T-helper 17 cell (primary cell): ENCODE results near the gene BUB1B. TPM values are rescaled to one million over a fixed set of nuclear protein-coding genes. Genes with fewer than 3 reads are reported as not detected.
A peak's percentile ranks its signal among the peaks of the same experiment; 100 is the strongest.

Experiments
- ATAC-seq: fragments of 150-1000 bp; cut with Tn5 transposase; 2 replicates; pipeline ENCODE4 v1.10.0; 2021; ENCODE audit warnings: mild to moderate bottlenecking, moderate library complexity
- DNase-seq, 3 donors: peaks; one replicate each; pipeline versions ENCODE4 v3.0.0 to v3.0.0-alpha.2; 2020 to 2021
- H3K9me3 ChIP-seq: one replicate; pipeline ENCODE4 v1.7.0; 2013; ENCODE audit warnings: low read length, mild to moderate bottlenecking; ENCODE audit not compliant: control insufficient read depth, poor library complexity, severe bottlenecking
- H3K27ac Mint-ChIP-seq: one replicate; pipeline ENCODE4 v1.8.0; 2022; ENCODE audit warnings: mild to moderate bottlenecking, moderate library complexity, mixed read lengths
- H3K27me3 Mint-ChIP-seq: one replicate; pipeline ENCODE4 v1.8.0; 2022; ENCODE audit warnings: mixed read lengths
- H3K36me3 Mint-ChIP-seq: one replicate; pipeline ENCODE4 v1.8.0; 2022; ENCODE audit warnings: low read depth, mixed read lengths
- H3K4me1 Mint-ChIP-seq: one replicate; pipeline ENCODE4 v1.8.0; 2022; ENCODE audit warnings: mild to moderate bottlenecking, mixed read lengths
- H3K4me3 Mint-ChIP-seq: one replicate; pipeline ENCODE4 v1.8.0; 2022; ENCODE audit warnings: mild to moderate bottlenecking, moderate library complexity, mixed read lengths
- total RNA-seq, 4 donors: library from RNA in 2 of 4; stranded (reverse) in 2 of 4; gene quantifications; one replicate each; pipeline ENCODE4 v1.2.3 and lab custom pipeline; 2022 to 2026

BUB1B gene
- total RNA-seq, 2 donors from 2014 or later = 1.1 to 3.4 TPM

DNA sequence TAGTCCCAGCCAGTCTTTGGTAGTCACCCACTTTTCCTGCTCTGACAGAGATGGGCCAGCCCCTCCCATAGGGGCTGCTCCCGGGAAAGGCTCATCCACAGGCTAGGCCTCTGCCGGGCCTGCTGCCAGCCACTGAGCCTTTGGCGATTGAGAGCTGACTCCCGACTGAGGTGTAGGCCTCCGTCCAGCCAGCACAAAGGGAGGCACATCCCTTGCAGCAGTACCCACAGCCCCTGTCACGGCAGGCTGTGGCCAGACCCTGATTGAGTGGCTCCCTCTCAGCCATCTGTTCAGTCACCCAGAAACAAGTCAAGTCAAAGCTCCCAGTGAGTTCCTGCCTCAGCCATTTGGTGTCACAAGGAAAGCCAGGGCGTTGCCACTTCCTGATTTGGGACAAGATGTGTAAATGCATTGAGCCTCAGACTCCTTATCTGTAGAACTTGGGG is 71.8 kb downstream of the BUB1B start:
- Mint-ChIP-seq H3K4me3 (no peak overlapping the region), H3K4me1 (no peaks in the 10 kb centered on the region), H3K36me3 (no peaks in the 10 kb centered on the region), H3K27me3 (peaks cover 3% of the 10 kb centered on the region), H3K27ac (no peak overlapping the region)
- ATAC-seq (no peak), DNase-seq (no peak)
- no peaks in the 10 kb centered on the region for H3K9me3 ChIP-seq

DNA sequence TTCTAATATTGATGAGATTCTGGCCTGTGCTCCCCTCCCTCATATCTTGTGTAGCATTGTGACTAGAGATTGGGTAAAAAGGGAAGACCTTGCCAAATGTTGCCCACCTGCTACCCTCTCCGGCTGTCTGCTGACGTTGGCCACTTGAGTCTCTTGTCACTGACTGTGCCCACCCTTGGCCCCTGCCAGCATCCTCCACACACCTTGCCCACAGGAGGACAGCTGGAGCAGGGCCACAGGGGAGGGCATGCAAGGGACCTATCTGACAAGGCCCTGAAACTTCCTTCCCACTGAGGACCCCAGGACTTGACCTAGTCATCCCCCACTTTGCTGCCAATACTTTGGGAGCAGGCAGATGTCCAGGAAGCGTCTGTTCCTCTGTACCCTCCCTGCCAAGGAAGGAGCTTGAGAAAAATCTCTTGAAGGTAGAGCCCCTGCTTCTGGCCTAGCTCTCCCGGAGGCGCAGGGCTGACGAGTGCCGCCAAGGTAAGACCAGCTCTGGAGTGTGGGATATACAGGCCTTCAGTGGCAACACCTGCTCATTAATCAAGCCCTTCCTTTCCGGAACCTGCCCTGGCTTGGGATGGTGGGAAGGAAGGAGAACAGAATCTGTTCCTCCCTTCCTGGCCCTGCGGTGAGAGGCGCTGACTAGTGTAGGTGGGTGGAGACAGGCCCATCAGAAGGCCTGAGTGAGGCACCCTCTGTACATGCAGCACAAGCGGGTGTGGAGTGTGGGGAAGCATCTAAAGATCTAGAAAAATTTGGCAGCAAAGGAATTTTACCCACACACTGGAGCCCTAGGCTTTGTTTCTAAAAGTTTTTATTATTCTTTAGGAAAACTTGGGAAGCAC is 73.1 kb downstream of the BUB1B start:
- H3K27ac Mint-ChIP-seq = no peak overlapping the region
- peaks cover 2% of the 10 kb centered on the region for H3K36me3 Mint-ChIP-seq
- H3K4me1 Mint-ChIP-seq = peaks cover 2% of the 10 kb centered on the region
- H3K27me3 Mint-ChIP-seq = peaks cover 12% of the 10 kb centered on the region
- DNase-seq (no peak), ATAC-seq (no peak)
- no peak overlapping the region for H3K4me3 Mint-ChIP-seq
- no peaks in the 10 kb centered on the region for H3K9me3 ChIP-seq

DNA sequence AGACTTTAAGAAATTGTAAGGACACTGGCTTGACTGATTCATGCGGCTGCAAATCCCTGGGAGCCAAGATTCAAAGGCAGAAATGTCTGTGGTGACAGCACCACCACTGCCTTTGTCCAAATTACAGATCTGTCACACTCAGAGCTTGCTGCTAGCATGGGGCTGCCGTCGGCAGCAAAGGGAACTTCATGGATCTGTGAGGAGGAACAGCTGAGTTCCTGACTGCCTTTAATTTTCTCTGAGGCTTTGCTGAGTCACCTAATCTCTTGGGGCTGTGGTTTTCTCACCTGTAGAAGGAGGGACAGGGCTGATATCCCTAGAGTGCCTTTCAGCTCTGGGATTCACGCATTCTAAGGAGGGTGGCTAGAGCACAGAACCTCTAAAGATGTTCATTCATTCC is 73.9 kb downstream of the BUB1B start:
- Mint-ChIP-seq H3K4me1 (peaks cover 9% of the 10 kb centered on the region), H3K4me3 (no peak overlapping the region), H3K27me3 (peaks cover 18% of the 10 kb centered on the region), H3K36me3 (peaks cover 6% of the 10 kb centered on the region), H3K27ac (no peak overlapping the region)
- DNase-seq = no peak
- ATAC-seq = no peak
- no peaks in the 10 kb centered on the region for H3K9me3 ChIP-seq

DNA sequence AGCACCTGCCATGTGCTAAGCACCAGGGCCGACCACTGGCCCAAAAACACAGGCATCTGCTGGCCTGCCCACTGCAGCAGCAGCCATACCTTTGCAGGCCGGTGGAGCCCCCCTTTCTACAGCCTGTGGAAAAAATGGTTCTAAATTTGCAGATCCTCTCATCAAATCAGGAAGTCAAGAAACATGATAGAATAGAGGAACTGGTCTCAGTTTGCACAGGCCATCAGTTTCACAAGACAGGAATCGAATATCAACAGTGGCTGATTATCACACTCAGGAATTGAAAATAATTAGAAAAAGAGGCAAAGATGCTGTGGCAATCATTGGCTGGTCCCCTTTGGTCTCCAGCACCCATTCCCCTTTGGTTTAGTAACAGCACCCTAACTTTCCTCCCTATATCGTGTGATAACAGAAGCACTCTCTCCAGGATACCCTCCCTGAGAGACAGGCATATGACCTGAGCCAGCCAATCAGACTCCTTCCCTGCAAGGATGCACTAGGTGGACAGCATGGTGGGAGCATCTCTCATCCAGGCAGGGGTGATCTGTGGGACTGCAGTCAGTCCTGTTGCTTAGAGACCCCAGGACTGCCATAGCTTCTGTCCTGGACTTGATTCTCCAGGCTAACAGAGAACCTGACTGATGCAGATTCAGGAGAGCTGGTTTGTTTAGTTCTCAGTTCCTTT is 74.5 kb downstream of the BUB1B start:
- Mint-ChIP-seq H3K4me1 (peaks cover 9% of the 10 kb centered on the region), H3K36me3 (peaks cover 6% of the 10 kb centered on the region), H3K27me3 (peaks cover 23% of the 10 kb centered on the region), H3K27ac (no peak overlapping the region), H3K4me3 (no peak overlapping the region)
- no peaks in the 10 kb centered on the region for H3K9me3 ChIP-seq
- DNase-seq = no peak
- peak; percentile 28 for ATAC-seq

DNA sequence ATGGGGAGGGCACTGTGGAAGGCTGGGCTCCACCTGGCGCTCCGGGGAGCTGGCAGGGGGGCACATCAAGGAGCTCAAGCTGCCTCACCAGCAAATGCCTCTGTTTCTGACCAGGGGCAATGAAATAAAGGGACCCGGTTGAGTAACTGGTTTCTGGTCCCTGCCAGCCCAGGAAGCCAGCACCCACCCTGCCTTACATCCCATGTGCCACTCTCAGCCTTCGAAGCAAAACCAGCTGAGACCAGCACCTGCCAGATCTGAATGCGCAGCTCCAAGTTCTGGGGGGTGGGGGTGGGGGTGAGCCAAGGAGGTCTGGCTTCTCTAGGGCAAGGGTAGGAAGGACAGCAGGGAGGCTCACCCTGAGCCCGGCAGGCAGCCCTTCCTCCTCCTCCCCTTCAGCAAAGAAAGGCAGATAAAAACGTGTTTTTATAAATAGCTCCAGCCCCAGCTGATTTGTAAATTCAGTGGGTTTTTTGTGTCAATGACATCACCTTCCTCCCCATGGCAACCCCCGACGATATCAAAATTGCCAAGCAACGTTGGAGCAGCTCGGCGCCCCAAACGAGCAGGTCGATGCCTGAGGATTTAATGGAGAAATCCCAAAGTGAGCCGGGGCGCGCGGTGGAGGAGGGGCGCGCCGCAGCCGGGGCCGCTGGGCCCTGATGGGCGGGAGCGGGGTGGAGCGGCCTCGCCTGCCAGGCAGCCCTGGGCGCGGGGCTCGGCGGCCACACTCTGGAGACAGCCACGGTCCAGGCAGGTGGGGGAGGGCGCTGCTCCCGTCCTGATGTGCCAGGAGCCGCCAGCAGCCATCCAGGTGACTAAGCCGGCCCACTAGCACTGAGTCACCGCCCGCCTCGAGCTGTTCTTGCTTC is 77.9 kb downstream of the BUB1B start, which contains the start of gene PAK6:
TSS of gene PAK6 (plus strand) at position 532 of the 872 bp plus-strand sequence. CDS start 25,723 bp downstream, outside the sequence.
- DNase-seq = no peak
- peaks cover 6% of the 10 kb centered on the region for H3K36me3 Mint-ChIP-seq
- H3K4me3 Mint-ChIP-seq = peak within 1 kb of the TSS; percentile 66
- peak within 1 kb of the TSS; percentile 43 for H3K27ac Mint-ChIP-seq
- ATAC-seq = peak; percentile 61
- H3K27me3 Mint-ChIP-seq = peaks cover 31% of the 10 kb centered on the region
- peaks cover 9% of the 10 kb centered on the region for H3K4me1 Mint-ChIP-seq
- H3K9me3 ChIP-seq = no peaks in the 10 kb centered on the region

DNA sequence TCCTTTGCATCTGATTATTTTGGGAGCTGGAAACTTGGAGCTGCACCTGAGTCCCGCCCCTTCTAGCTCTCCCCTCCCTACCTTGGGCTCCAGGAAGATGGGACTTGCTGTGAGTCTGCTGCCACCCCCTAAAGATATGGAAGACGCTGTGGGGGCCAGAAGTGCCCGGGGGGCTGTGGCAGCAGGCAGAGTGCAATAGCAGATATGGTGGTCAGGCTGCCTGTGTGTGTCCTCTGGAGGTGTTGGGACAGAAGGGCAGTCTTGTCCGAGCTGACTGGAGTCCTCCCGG is 78.5 kb downstream of the BUB1B start:
- no peak overlapping the region for H3K27ac Mint-ChIP-seq
- H3K27me3 Mint-ChIP-seq = peaks cover 31% of the 10 kb centered on the region
- no peak for DNase-seq
- H3K4me1 Mint-ChIP-seq = peaks cover 9% of the 10 kb centered on the region
- no peaks in the 10 kb centered on the region for H3K9me3 ChIP-seq
- peaks cover 6% of the 10 kb centered on the region for H3K36me3 Mint-ChIP-seq
- H3K4me3 Mint-ChIP-seq = no peak overlapping the region
- no peak for ATAC-seq

DNA sequence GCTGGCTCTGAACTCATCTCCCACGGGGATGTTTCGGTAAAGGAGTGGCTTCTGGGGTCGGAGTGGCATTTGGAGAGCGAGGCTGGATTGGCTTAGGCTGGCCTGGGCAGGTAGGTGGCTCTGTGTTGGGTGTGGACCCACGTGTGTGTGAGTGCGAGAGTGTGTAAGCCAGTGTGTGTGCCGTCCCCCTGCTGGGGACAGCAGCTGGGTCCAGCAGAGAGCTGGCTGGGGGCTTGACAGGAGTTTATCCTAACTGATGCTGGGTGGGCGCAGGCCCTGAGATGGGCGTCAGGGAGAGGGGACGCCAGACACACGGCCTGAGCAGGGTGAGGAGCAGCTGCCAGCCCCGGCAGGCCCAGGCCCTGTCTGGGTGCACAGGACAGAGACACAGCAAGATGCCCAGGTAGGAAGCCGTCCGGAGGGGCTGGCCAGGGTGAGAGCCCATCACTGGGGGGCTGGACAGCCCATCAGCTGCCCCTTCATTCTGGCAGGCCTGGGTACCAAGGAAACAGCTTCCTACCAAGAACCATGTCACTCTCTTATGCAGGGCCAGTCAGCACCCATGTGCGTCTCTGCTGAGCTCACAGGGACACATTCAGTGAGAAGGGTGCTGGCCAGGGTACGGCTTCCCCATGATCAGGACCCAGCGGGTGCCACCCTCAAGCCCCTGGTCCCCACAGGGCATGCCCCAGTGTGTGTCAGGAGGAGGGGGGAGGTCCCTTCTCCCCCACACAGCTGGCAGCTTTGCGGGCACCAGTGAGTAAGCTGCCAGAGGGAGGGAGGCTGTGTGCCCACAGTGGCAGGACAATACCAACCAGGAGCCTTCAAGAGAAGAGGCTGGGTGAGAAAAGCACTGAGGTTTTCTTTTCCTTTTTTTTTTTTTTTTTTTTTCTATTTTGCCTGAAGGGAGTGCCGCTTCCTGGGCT is 79.1 kb downstream of the BUB1B start:
- H3K4me3 Mint-ChIP-seq = no peak overlapping the region

DNA sequence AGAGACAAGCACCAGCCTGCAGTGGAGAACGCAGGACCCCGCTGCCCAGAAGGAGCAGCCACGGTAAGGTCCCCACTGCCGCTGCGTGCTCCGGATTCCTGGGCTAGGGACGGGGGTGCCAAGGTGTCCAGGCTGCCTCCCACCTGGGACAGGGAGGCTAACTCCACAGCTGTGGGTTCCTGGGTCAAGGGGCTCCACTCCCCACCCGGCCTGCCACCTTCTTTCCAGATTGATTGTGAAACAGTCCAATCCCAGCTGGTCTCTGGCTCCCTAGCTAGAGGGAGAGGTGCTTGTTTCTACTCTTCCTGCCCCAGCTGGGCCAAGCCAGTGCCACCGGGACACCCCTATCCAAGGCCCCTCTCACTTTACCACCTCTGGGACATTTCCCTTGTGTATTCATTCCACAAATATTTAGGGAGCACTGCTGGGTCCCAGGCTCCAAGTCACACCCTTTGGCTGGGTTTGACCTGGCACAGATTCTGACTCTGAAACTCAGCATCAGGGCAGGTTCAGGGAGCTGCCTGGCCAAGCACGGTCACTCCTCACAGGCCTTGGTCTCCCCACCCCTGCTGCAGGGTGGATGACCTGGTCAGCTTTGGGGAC is 79.9 kb downstream of the BUB1B start:
- DNase-seq = no peak
- Mint-ChIP-seq H3K27me3 (peaks cover 31% of the 10 kb centered on the region), H3K4me3 (no peak overlapping the region), H3K36me3 (peaks cover 6% of the 10 kb centered on the region), H3K4me1 (peaks cover 9% of the 10 kb centered on the region), H3K27ac (no peak overlapping the region)
- H3K9me3 ChIP-seq = no peaks in the 10 kb centered on the region
- no peak for ATAC-seq

More for the DNA sequence above, 79.1 kb downstream of the BUB1B start:
- no peak for ATAC-seq
- no peak for DNase-seq
- peaks cover 31% of the 10 kb centered on the region for H3K27me3 Mint-ChIP-seq
- peaks cover 9% of the 10 kb centered on the region for H3K4me1 Mint-ChIP-seq
- H3K36me3 Mint-ChIP-seq = peaks cover 6% of the 10 kb centered on the region
- no peak overlapping the region for H3K27ac Mint-ChIP-seq
- no peaks in the 10 kb centered on the region for H3K9me3 ChIP-seq

DNA sequence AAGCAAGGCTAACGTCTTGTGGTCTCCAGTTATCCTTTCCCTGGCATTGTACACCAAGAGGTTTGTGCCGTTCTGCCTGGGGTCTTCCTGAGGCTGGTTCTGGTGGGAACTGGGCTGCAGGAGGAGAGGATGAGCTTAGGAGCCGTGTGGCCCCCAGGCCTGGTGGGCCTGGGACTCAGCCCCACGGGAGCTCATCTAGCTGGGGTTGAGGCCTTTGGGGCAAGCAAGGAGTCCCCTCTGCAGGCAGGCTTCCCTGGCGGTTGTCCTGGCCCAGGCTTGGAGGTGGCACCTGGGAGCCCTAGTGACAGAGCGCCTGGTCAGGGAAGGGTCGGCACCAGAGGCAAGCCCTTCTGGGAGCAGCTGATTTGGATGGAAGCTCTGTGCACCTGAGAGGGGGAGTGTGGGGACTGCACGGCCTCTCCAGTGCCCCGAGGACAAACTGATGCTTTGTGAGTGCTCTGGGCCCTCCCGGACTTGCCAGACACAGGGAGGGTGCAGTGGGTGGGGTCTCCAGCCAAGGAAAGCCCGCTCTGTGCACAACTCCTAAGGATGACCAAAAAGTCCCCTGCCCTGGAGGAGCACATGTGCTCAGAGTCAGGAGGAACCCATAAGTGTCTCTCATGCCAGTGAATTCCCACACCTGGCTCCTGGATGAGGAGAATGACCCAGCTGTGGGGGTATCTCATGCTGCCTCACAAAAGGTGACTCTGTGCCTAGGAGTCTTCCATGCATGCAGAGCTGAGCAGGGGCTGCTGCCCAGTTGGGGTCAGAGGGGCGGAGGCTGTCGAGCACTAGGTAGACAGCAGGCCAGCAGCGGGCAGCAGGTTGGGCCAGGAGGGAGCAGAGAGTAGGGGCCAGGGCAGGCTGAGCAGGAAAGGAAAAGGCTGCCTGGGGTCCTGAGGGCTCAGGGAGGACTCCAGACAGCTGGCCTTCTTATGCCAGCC is 80.7 kb downstream of the BUB1B start:
- no peak for DNase-seq
- Mint-ChIP-seq H3K27ac (no peak overlapping the region), H3K36me3 (peaks cover 6% of the 10 kb centered on the region), H3K4me3 (no peak overlapping the region), H3K27me3 (peaks cover 31% of the 10 kb centered on the region), H3K4me1 (peaks cover 9% of the 10 kb centered on the region)
- ATAC-seq = no peak
- H3K9me3 ChIP-seq = no peaks in the 10 kb centered on the region

DNA sequence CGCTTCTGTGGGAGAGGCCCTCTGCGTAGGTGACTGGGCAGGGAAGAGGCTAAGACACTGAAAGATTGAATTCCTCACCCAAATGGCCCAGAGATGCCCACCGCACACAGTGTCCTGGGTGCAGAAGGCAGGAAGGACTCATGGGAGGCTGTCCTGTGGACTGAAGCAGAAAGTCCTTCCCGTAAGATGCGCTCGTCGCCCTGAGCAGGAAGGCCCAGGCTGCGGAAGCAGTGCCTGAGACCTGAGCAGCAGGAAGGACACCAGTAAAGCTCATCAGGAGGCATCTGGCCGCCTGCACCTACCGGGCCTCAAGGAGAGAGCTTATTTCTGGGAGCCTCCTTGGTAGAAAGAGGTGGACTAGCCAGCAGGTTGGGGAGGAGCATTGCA is 81.3 kb downstream of the BUB1B start:
- peaks cover 9% of the 10 kb centered on the region for H3K4me1 Mint-ChIP-seq
- H3K27me3 Mint-ChIP-seq = peaks cover 31% of the 10 kb centered on the region
- H3K27ac Mint-ChIP-seq = no peak overlapping the region
- H3K9me3 ChIP-seq = no peaks in the 10 kb centered on the region
- no peak overlapping the region for H3K4me3 Mint-ChIP-seq
- H3K36me3 Mint-ChIP-seq = peaks cover 6% of the 10 kb centered on the region
- no peak for DNase-seq
- ATAC-seq = no peak

DNA sequence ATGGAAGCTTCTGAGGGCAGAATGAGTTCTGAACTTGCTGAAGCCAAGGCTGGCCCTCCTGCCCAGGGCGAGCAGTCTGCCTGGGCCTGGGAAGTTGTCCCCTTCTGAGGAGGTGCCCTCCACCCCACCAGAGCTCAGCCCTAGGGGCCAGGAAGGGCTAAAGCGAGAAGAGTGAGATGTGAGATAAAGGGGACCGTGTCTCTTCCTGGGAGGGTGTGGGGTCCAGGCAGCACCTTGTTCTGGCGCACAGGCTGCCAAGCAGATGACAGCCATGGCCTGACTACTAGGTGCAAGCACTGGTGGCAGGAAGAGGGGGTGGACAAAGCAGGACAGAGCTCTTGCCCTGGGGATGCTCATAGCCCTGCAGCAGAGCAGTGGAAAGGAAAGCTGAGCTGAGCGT is 81.7 kb downstream of the BUB1B start:
- DNase-seq = no peak

More for the DNA sequence above, 81.7 kb downstream of the BUB1B start:
- Mint-ChIP-seq H3K27ac (no peak overlapping the region), H3K4me1 (peaks cover 9% of the 10 kb centered on the region), H3K36me3 (peaks cover 6% of the 10 kb centered on the region), H3K27me3 (peaks cover 28% of the 10 kb centered on the region), H3K4me3 (no peak overlapping the region)
- H3K9me3 ChIP-seq = no peaks in the 10 kb centered on the region
- no peak for ATAC-seq
